Testis (tissue), 3 donors: ENCODE results near the gene SMIM11. TPM values are rescaled to one million over a fixed set of nuclear protein-coding genes. Genes with fewer than 3 reads are reported as not detected.

ENCODE experiments used
- DNase-seq: peaks from one replicate; pipeline ENCODE4 v3.0.0-alpha.2; 2019
- H3K27ac ChIP-seq, 2 donors: fragments of 200-600 bp; sonication (generic); one replicate each; pipeline ENCODE4 v1.5.1; 2019
- H3K27me3 ChIP-seq: fragments of 200-600 bp; sonication (generic); one replicate; pipeline ENCODE4 v1.5.1; 2019
- H3K36me3 ChIP-seq: fragments of 200-600 bp; sonication (generic); one replicate; pipeline ENCODE4 v1.5.1; 2017; ENCODE audit warnings: low read depth; ENCODE audit errors: missing control alignments
- H3K4me1 ChIP-seq: fragments of 200-600 bp; sonication (generic); one replicate; pipeline ENCODE4 v1.5.1; 2019
- H3K4me3 ChIP-seq, 2 donors: fragments of 200-600 bp; sonication (generic); one replicate each; pipeline ENCODE4 v1.5.1; 2017 to 2019
- H3K9me3 ChIP-seq: fragments of 200-600 bp; sonication (generic); one replicate; pipeline ENCODE4 v1.5.1; 2017
- CTCF ChIP-seq, 3 experiments: fragments of 450-650 bp in 2 of 3; fragments of 200-600 bp in 1 of 3; sonication (generic) in 1 of 3; IDR thresholded peaks; one replicate each; pipeline ENCODE4 v1.5.1; 2016 to 2019; ENCODE audit warnings: antibody characterized with exemption in 3 of 3, mild to moderate bottlenecking in 2 of 3, moderate library complexity in 1 of 3
- POLR2A ChIP-seq: fragments of 450-650 bp; IDR thresholded peaks from one replicate; pipeline ENCODE4 v1.6.1; 2017; ENCODE audit warnings: antibody characterized with exemption, mild to moderate bottlenecking, moderate library complexity
- WGBS, 2 donors: methylation state at CpG; one replicate each; pipeline ENCODE4 v1.1.5; 2018; 5-methylcytosine and 5-hydroxymethylcytosine counted together
- intact Hi-C: fragments of 100-400 bp; cut with DNase I; formaldehyde crosslinking; loops from one replicate; pipeline ENCODE4 v1.15.1; 2023; ENCODE audit warnings: low total_unique reads
- polyA plus RNA-seq: library from polyadenylated mRNA; stranded (reverse); fragments of 350-450 nt; fragmentation: Illumina TruSeq; extraction: RNeasy Lipid Tissue Mini Kit (QIAGEN cat#74804); gene quantifications from one replicate; pipeline ENCODE4 v1.2.3, GENCODE V29; 2014; ENCODE audit warnings: low read depth, low replicate concordance; ENCODE audit not compliant: insufficient read depth
- total RNA-seq, 2 donors: library from RNA; depleted of rRNA; stranded (reverse); fragments of >200 nt; gene quantifications; one replicate each; pipeline ENCODE4 v1.2.3, GENCODE V29; 2016

Gene SMIM11
- total and polyA plus RNA-seq, 3 donors from 2014 or later, result 5.0 to 13.3 (median 9.1) TPM

GRCh38 chr21:34338226-34338625 is 37.1 kb upstream of the SMIM11 start:
- WGBS, 2 donors, result 95% methylated on average over 8 of the region's 8 CpGs
- H3K36me3 ChIP-seq, result no peaks in the 10 kb centered on the region
- no peak overlapping the region for H3K27ac ChIP-seq
- H3K27me3 ChIP-seq, result no peaks in the 10 kb centered on the region
- H3K4me1 ChIP-seq, result peaks cover 8% of the 10 kb centered on the region
- intact Hi-C loops, result no loop called here
- DNase-seq, result no peak
- H3K9me3 ChIP-seq, result no peaks in the 10 kb centered on the region
- no peak for TF ChIP-seq POLR2A
- H3K4me3 ChIP-seq, result no peak overlapping the region

GRCh38 chr21:34340061-34340460 is 35.2 kb upstream of the SMIM11 start:
- intact Hi-C loops, result loop anchor here (10.0 kb wide), 1 partner anchor 405 kb away; no protein-coding TSS in a partner anchor
- no peak for DNase-seq
- no peaks in the 10 kb centered on the region for H3K36me3 ChIP-seq
- 46 to 73% methylated on average over 2 to 3 of the region's 3 CpGs for WGBS, 2 donors
- TF ChIP-seq POLR2A, result no peak
- TF ChIP-seq CTCF (IDR thresholded peaks at IDR 0.05), result no peak
- no peak overlapping the region for H3K4me3 ChIP-seq
- no peak overlapping the region for H3K27ac ChIP-seq
- H3K4me1 ChIP-seq, result peaks cover 25% of the 10 kb centered on the region
- no peaks in the 10 kb centered on the region for H3K9me3 ChIP-seq
- no peaks in the 10 kb centered on the region for H3K27me3 ChIP-seq

- 88 to 93% methylated on average over 5 of the region's 5 CpGs for WGBS, 2 donors
- no peak for DNase-seq
- no peak overlapping the region for H3K27ac ChIP-seq
- peaks cover 31% of the 10 kb centered on the region for H3K4me1 ChIP-seq
- H3K9me3 ChIP-seq, result no peaks in the 10 kb centered on the region
- intact Hi-C loops, result loop anchor here (10.0 kb wide), 1 partner anchor 408 kb away; no protein-coding TSS in a partner anchor
- H3K36me3 ChIP-seq, result no peaks in the 10 kb centered on the region
- TF ChIP-seq POLR2A (no peak), CTCF (IDR thresholded peaks at IDR 0.05) (no peak)
- H3K27me3 ChIP-seq, result no peaks in the 10 kb centered on the region
- H3K4me3 ChIP-seq, result no peak overlapping the region
These were observed 32.8 kb upstream of the SMIM11 start for GRCh38 chr21:34342476-34342875.

GRCh38 chr21:34343347-34343746 is 32.0 kb upstream of the SMIM11 start:
- H3K4me1 ChIP-seq, result peaks cover 29% of the 10 kb centered on the region
- no peak overlapping the region for H3K27ac ChIP-seq
- no peak overlapping the region for H3K4me3 ChIP-seq
- WGBS, 2 donors, result 78 to 80% methylated on average over 7 of the region's 7 CpGs
- no peaks in the 10 kb centered on the region for H3K36me3 ChIP-seq
- DNase-seq, result no peak
- H3K9me3 ChIP-seq, result no peaks in the 10 kb centered on the region
- H3K27me3 ChIP-seq, result no peaks in the 10 kb centered on the region
- no peak for TF ChIP-seq POLR2A
- no peak for TF ChIP-seq CTCF (IDR thresholded peaks at IDR 0.05)
- intact Hi-C loops, result loop anchor here (10.0 kb wide), 1 partner anchor 409 kb away; no protein-coding TSS in a partner anchor

- no peaks in the 10 kb centered on the region for H3K36me3 ChIP-seq
- WGBS, 2 donors, result 50 to 56% methylated on average over 8 to 14 of the region's 14 CpGs
- TF ChIP-seq CTCF (IDR thresholded peaks at IDR 0.05) (no peak), POLR2A (no peak)
- peak overlapping the region in 1 of 2 donors; percentile 50 for H3K27ac ChIP-seq
- intact Hi-C loops, result loop anchor here (10.0 kb wide), 1 partner anchor 409 kb away; no protein-coding TSS in a partner anchor
- H3K9me3 ChIP-seq, result no peaks in the 10 kb centered on the region
- no peak for DNase-seq
- H3K4me3 ChIP-seq, result no peak overlapping the region
- no peaks in the 10 kb centered on the region for H3K27me3 ChIP-seq
- H3K4me1 ChIP-seq, result peaks cover 29% of the 10 kb centered on the region
These were observed 31.4 kb upstream of the SMIM11 start for GRCh38 chr21:34343838-34344381.
